Endodermal cell (in vitro differentiated cells): Measurements from ENCODE around the gene PER1. TPM values are rescaled to one million over a fixed set of nuclear protein-coding genes. Genes with fewer than 3 reads are reported as not detected.

Source experiments
- DNase-seq: peaks from one replicate; pipeline ENCODE4 v3.0.0-alpha.2; 2017
- H3K27ac ChIP-seq: 2 replicates; pipeline ENCODE4 v1.5.1; 2013; ENCODE audit warnings: mild to moderate bottlenecking, low read depth, low read length, moderate library complexity
- H3K27me3 ChIP-seq: 2 replicates; pipeline ENCODE4 v1.6.1; 2013; ENCODE audit warnings: mild to moderate bottlenecking, low read length, moderate library complexity; ENCODE audit not compliant: insufficient read depth, control insufficient read depth, poor library complexity, severe bottlenecking
- H3K36me3 ChIP-seq: 2 replicates; pipeline ENCODE4 v1.7.0; 2013; ENCODE audit warnings: mild to moderate bottlenecking, low read length, moderate library complexity; ENCODE audit not compliant: control insufficient read depth, insufficient read depth
- H3K4me1 ChIP-seq: one replicate; pipeline ENCODE4 v1.7.0; 2013; ENCODE audit warnings: low read length; ENCODE audit not compliant: control insufficient read depth, insufficient read depth
- H3K4me3 ChIP-seq: 2 replicates; pipeline ENCODE4 v1.5.1; 2013; ENCODE audit warnings: mild to moderate bottlenecking, low read length, moderate library complexity
- H3K9ac ChIP-seq: 2 replicates; pipeline ENCODE4 v1.6.1; 2013; ENCODE audit warnings: mild to moderate bottlenecking, low read length, moderate library complexity; ENCODE audit not compliant: poor library complexity, severe bottlenecking; ENCODE audit errors: extremely low read depth
- H3K9me3 ChIP-seq: 2 replicates; pipeline ENCODE4 v1.6.1; 2013; ENCODE audit warnings: mild to moderate bottlenecking, low read length, moderate library complexity; ENCODE audit not compliant: control insufficient read depth
- H3K27ac Mint-ChIP-seq: 2 replicates; pipeline ENCODE4 v1.8.0; 2020; ENCODE audit warnings: mixed read lengths
- H3K27me3 Mint-ChIP-seq: 2 replicates; pipeline ENCODE4 v1.8.0; 2021; ENCODE audit warnings: mild to moderate bottlenecking, mixed read lengths; ENCODE audit not compliant: insufficient read depth
- H3K36me3 Mint-ChIP-seq: 2 replicates; pipeline ENCODE4 v1.8.0; 2020; ENCODE audit warnings: low read depth, mixed read lengths
- H3K4me1 Mint-ChIP-seq: 2 replicates; pipeline ENCODE4 v1.8.0; 2020; ENCODE audit warnings: mixed read lengths
- H3K4me3 Mint-ChIP-seq: 2 replicates; pipeline ENCODE4 v1.8.0; 2020; ENCODE audit warnings: mild to moderate bottlenecking, moderate library complexity, mixed read lengths
- H3K9me3 Mint-ChIP-seq: 2 replicates; pipeline ENCODE4 v1.8.0; 2020; ENCODE audit warnings: mild to moderate bottlenecking, mixed read lengths
- CTCF ChIP-seq: fragments of 200-600 bp; sonication (generic); conservative IDR thresholded peaks from 2 replicates; pipeline ENCODE4 v1.5.0; 2021; ENCODE audit warnings: antibody characterized with exemption, mild to moderate bottlenecking
- WGBS, 2 experiments: methylation state at CpG; one replicate each; pipeline versions ENCODE4 v1.1.5 to v1.1.7; 2013; ENCODE audit warnings: missing lambda C conversion rate in 2 of 2, mixed read lengths in 1 of 2; ENCODE audit not compliant: insufficient coverage in 1 of 2, insufficient read length in 1 of 2; 5-methylcytosine and 5-hydroxymethylcytosine counted together
- total RNA-seq, 2 donors: library from RNA; stranded (reverse); fragmentation: NEBNext Ultra II Directional in 1 of 2; extraction: Animal tissue kit (Norgen Biotek cat#: 25700) in 1 of 2; gene quantifications; 2 replicates in 1 of 2; 3 replicates in 1 of 2; pipeline ENCODE4 v1.2.1, GENCODE V29; 2021

Gene PER1
- total RNA-seq, 2 donors from 2014 or later: 38.3 to 53.7 TPM

GRCh38 chr17:8141045-8141444 lies 11.2 kb downstream of the PER1 start:
- WGBS, 2 experiments: 93 to 100% methylated on average over 1 to 7 of the region's 7 CpGs
- H3K9me3 Mint-ChIP-seq: no peaks in the 10 kb centered on the region
- no peaks in the 10 kb centered on the region for H3K9me3 ChIP-seq
- no peak for DNase-seq
- H3K4me3 Mint-ChIP-seq: no peak overlapping the region
- no peak overlapping the region for H3K9ac ChIP-seq
- H3K27me3 Mint-ChIP-seq: no peaks in the 10 kb centered on the region
- peaks cover 43% of the 10 kb centered on the region for H3K36me3 Mint-ChIP-seq
- TF ChIP-seq CTCF: no peak
- no peaks in the 10 kb centered on the region for H3K4me1 Mint-ChIP-seq
- H3K27ac Mint-ChIP-seq: no peak overlapping the region
- no peak overlapping the region for H3K27ac ChIP-seq
- H3K36me3 ChIP-seq: peaks cover 38% of the 10 kb centered on the region
- peaks cover 14% of the 10 kb centered on the region for H3K27me3 ChIP-seq
- H3K4me3 ChIP-seq: no peak overlapping the region
- no peaks in the 10 kb centered on the region for H3K4me1 ChIP-seq

- no peak for TF ChIP-seq CTCF
- Histone ChIP-seq H3K36me3 (peaks cover 31% of the 10 kb centered on the region), H3K4me1 (no peaks in the 10 kb centered on the region), H3K9me3 (no peaks in the 10 kb centered on the region), H3K27me3 (peaks cover 14% of the 10 kb centered on the region), H3K4me3 (no peak overlapping the region), H3K9ac (no peak overlapping the region), H3K27ac (no peak overlapping the region)
- 93 to 94% methylated on average over 13 to 16 of the region's 18 CpGs for WGBS, 2 experiments
- no peaks in the 10 kb centered on the region for H3K9me3 Mint-ChIP-seq
- H3K27ac Mint-ChIP-seq: no peak overlapping the region
- peaks cover 38% of the 10 kb centered on the region for H3K36me3 Mint-ChIP-seq
- no peak overlapping the region for H3K4me3 Mint-ChIP-seq
- H3K27me3 Mint-ChIP-seq: no peaks in the 10 kb centered on the region
- no peak for DNase-seq
- no peaks in the 10 kb centered on the region for H3K4me1 Mint-ChIP-seq
These were observed 11.9 kb downstream of the PER1 start for GRCh38 chr17:8140065-8141029.

GRCh38 chr17:8138672-8139371 lies 13.4 kb downstream of the PER1 start:
- Mint-ChIP-seq H3K4me1 (peaks cover 2% of the 10 kb centered on the region), H3K27me3 (no peaks in the 10 kb centered on the region), H3K4me3 (no peak overlapping the region), H3K9me3 (no peaks in the 10 kb centered on the region), H3K36me3 (peaks cover 33% of the 10 kb centered on the region), H3K27ac (no peak overlapping the region)
- WGBS, 2 experiments: 0 to 1% methylated on average over 26 to 46 of the region's 46 CpGs
- no peaks in the 10 kb centered on the region for H3K4me1 ChIP-seq
- peak; percentile 100 for DNase-seq
- no peaks in the 10 kb centered on the region for H3K9me3 ChIP-seq
- peaks cover 14% of the 10 kb centered on the region for H3K27me3 ChIP-seq
- peak; percentile 95 for TF ChIP-seq CTCF
- peaks cover 27% of the 10 kb centered on the region for H3K36me3 ChIP-seq
- peak overlapping the region; percentile 89 for H3K27ac ChIP-seq
- H3K9ac ChIP-seq: peak overlapping the region; percentile 75
- H3K4me3 ChIP-seq: peak overlapping the region; percentile 98
